Testis (tissue), 3 donors: ENCODE data around the gene SMIM3. TPM values are rescaled to one million over a fixed set of nuclear protein-coding genes. Genes with fewer than 3 reads are reported as not detected.
A peak's percentile ranks its signal among the peaks of the same experiment; 100 is the strongest.

Experiments used
- DNase-seq: peaks from one replicate; pipeline ENCODE4 v3.0.0-alpha.2; 2019
- H3K27ac ChIP-seq, 2 donors: fragments of 200-600 bp; sonication (generic); one replicate each; pipeline ENCODE4 v1.5.1; 2019
- H3K27me3 ChIP-seq: fragments of 200-600 bp; sonication (generic); one replicate; pipeline ENCODE4 v1.5.1; 2019
- H3K36me3 ChIP-seq: fragments of 200-600 bp; sonication (generic); one replicate; pipeline ENCODE4 v1.5.1; 2017; ENCODE audit warnings: low read depth; ENCODE audit errors: missing control alignments
- H3K4me1 ChIP-seq: fragments of 200-600 bp; sonication (generic); one replicate; pipeline ENCODE4 v1.5.1; 2019
- H3K4me3 ChIP-seq, 2 donors: fragments of 200-600 bp; sonication (generic); one replicate each; pipeline ENCODE4 v1.5.1; 2017 to 2019
- H3K9me3 ChIP-seq: fragments of 200-600 bp; sonication (generic); one replicate; pipeline ENCODE4 v1.5.1; 2017
- CTCF ChIP-seq, 3 experiments: fragments of 450-650 bp in 2 of 3; fragments of 200-600 bp in 1 of 3; sonication (generic) in 1 of 3; IDR thresholded peaks; one replicate each; pipeline ENCODE4 v1.5.1; 2016 to 2019; ENCODE audit warnings: antibody characterized with exemption in 3 of 3, mild to moderate bottlenecking in 2 of 3, moderate library complexity in 1 of 3
- POLR2A ChIP-seq: fragments of 450-650 bp; IDR thresholded peaks from one replicate; pipeline ENCODE4 v1.6.1; 2017; ENCODE audit warnings: antibody characterized with exemption, mild to moderate bottlenecking, moderate library complexity
- WGBS, 2 donors: methylation state at CpG; one replicate each; pipeline ENCODE4 v1.1.5; 2018; 5-methylcytosine and 5-hydroxymethylcytosine counted together
- intact Hi-C: fragments of 100-400 bp; cut with DNase I; formaldehyde crosslinking; loops from one replicate; pipeline ENCODE4 v1.15.1; 2023; ENCODE audit warnings: low total_unique reads
- polyA plus RNA-seq: library from polyadenylated mRNA; stranded (reverse); fragments of 350-450 nt; fragmentation: Illumina TruSeq; extraction: RNeasy Lipid Tissue Mini Kit (QIAGEN cat#74804); gene quantifications from one replicate; pipeline ENCODE4 v1.2.3, GENCODE V29; 2014; ENCODE audit warnings: low read depth, low replicate concordance; ENCODE audit not compliant: insufficient read depth
- total RNA-seq, 2 donors: library from RNA; depleted of rRNA; stranded (reverse); fragments of >200 nt; gene quantifications; one replicate each; pipeline ENCODE4 v1.2.3, GENCODE V29; 2016

Gene SMIM3
- total and polyA plus RNA-seq, 3 donors from 2014 or later: 8.1 to 8.8 (median 8.7) TPM

DNA sequence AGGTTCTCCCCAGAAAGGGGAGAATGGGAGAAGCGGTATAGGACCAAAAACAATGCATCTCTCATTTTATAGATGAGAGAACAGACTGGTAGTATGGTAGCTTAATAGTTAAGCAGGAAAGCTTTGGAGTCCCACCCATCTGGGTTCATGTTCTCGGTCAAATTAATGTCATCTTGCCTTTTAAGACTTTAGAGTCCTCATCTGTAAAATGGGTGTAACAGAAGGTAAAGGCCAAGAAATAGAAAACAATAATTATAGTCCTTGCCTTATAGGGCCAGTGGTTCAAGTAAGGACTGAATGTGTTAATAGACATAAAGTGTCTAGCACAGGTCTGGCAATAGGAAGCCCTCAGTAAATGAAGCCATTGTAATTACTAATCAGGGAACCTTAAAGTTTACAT lies 16.4 kb downstream of the SMIM3 start:
- peaks cover 4% of the 10 kb centered on the region for H3K4me1 ChIP-seq
- intact Hi-C loops: no loop called here
- no peaks in the 10 kb centered on the region for H3K27me3 ChIP-seq
- H3K4me3 ChIP-seq: no peak overlapping the region
- DNase-seq: no peak
- TF ChIP-seq CTCF (IDR thresholded peaks at IDR 0.05): no peak
- 94% methylated on average over 2 of the region's 2 CpGs for WGBS, 2 donors
- H3K27ac ChIP-seq: no peak overlapping the region
- no peaks in the 10 kb centered on the region for H3K9me3 ChIP-seq
- H3K36me3 ChIP-seq: no peaks in the 10 kb centered on the region

DNA sequence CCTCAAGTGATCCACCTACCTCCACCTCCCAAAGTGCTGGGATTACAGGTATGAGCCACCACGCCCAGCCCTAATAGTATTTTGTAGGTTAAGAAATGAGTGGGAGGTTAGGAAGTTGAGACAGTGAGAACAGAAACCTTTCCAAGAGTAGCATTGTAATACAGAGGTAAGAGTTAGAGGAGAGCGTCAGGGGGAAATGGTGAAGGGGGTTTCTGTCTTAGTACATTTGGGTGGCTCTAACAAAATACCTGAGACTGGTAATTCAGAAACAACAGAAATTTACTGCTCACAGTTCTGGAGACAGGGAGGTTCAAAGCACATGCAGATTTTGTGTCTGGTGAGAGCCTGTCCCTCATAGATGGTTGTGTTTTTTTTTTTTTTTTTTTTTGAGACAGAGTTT lies 18.8 kb downstream of the SMIM3 start:
- Histone ChIP-seq H3K27me3 (no peaks in the 10 kb centered on the region), H3K4me1 (no peaks in the 10 kb centered on the region), H3K36me3 (no peaks in the 10 kb centered on the region), H3K9me3 (no peaks in the 10 kb centered on the region), H3K27ac (no peak overlapping the region), H3K4me3 (no peak overlapping the region)
- no peak for DNase-seq
- WGBS, 2 donors: 91 to 92% methylated on average over 2 of the region's 2 CpGs
- no peak for TF ChIP-seq POLR2A
- no peak for TF ChIP-seq CTCF (IDR thresholded peaks at IDR 0.05)
- intact Hi-C loops: no loop called here

- Histone ChIP-seq H3K9me3 (no peaks in the 10 kb centered on the region), H3K36me3 (no peaks in the 10 kb centered on the region), H3K27me3 (no peaks in the 10 kb centered on the region), H3K4me3 (peak overlapping the region; percentile 33 to 43), H3K27ac (peak overlapping the region; percentile 32 to 50), H3K4me1 (no peaks in the 10 kb centered on the region)
- WGBS, 2 donors: 4 to 6% methylated on average over 12 to 15 of the region's 15 CpGs
- intact Hi-C loops: no loop called here
- peak; percentile 51 for DNase-seq
- TF ChIP-seq CTCF (IDR thresholded peaks at IDR 0.05) (peak; percentile 48 to 78 (median 66)), POLR2A (no peak)
Measured at GRCh38 chr5:150801117-150801927, 22.8 kb downstream of the SMIM3 start.

- Histone ChIP-seq H3K36me3 (no peaks in the 10 kb centered on the region), H3K27ac (no peak overlapping the region), H3K4me1 (no peaks in the 10 kb centered on the region), H3K4me3 (no peak overlapping the region), H3K27me3 (no peaks in the 10 kb centered on the region), H3K9me3 (no peaks in the 10 kb centered on the region)
- no peak for DNase-seq
- TF ChIP-seq POLR2A (no peak), CTCF (IDR thresholded peaks at IDR 0.05) (no peak)
- WGBS, 2 donors: 77 to 81% methylated on average over 6 of the region's 6 CpGs
- intact Hi-C loops: no loop called here
Measured at GRCh38 chr5:150804388-150804787, 25.8 kb downstream of the SMIM3 start.

- H3K4me1 ChIP-seq: no peaks in the 10 kb centered on the region
- no peak for DNase-seq
- H3K27me3 ChIP-seq: no peaks in the 10 kb centered on the region
- TF ChIP-seq POLR2A (no peak), CTCF (IDR thresholded peaks at IDR 0.05) (no peak)
- intact Hi-C loops: no loop called here
- H3K9me3 ChIP-seq: no peaks in the 10 kb centered on the region
- H3K4me3 ChIP-seq: no peak overlapping the region
- no peak overlapping the region for H3K27ac ChIP-seq
- 92 to 93% methylated on average over 3 of the region's 3 CpGs for WGBS, 2 donors
- no peaks in the 10 kb centered on the region for H3K36me3 ChIP-seq
Measured at GRCh38 chr5:150809363-150809762, 30.8 kb downstream of the SMIM3 start.
